ENCODE measurements around the gene MKS1.

MKS1 gene

DNA sequence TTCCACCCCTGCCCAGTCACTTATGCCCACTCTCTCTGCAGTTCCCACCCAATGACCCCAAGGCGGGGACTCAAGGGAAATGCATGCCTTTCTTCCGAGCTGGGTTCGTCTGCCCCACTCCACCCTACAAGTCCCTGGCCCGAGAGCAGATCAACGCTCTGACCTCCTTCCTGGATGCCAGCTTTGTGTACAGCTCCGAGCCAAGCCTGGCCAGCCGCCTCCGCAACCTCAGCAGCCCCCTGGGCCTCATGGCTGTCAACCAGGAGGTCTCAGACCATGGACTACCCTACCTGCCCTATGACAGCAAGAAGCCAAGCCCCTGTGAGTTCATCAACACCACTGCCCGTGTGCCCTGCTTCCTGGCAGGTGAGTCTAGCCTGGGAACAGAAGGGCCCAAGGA lies 33.1 kb upstream of the MKS1 start:
- H3K9ac ChIP-seq (ENCODE audit: low read length), result no peak overlapping the region
- peaks cover 72% of the 10 kb centered on the region for H3K27me3 ChIP-seq (ENCODE audit: control insufficient read depth, insufficient read depth, low read length)
- no peak overlapping the region for H3K4me3 ChIP-seq (ENCODE audit: low read depth, low read length)
- H3K36me3 ChIP-seq (ENCODE audit: control insufficient read depth, insufficient read depth, low read length), result no peaks in the 10 kb centered on the region
- peaks cover 9% of the 10 kb centered on the region for H3K9me3 ChIP-seq (ENCODE audit: control insufficient read depth, insufficient read depth, low read depth, low read length)
- H3K27ac ChIP-seq (ENCODE audit: low read depth, low read length), result no peak overlapping the region
- H3K4me1 ChIP-seq (ENCODE audit: control insufficient read depth, insufficient read depth, low read length), result peaks cover 11% of the 10 kb centered on the region

DNA sequence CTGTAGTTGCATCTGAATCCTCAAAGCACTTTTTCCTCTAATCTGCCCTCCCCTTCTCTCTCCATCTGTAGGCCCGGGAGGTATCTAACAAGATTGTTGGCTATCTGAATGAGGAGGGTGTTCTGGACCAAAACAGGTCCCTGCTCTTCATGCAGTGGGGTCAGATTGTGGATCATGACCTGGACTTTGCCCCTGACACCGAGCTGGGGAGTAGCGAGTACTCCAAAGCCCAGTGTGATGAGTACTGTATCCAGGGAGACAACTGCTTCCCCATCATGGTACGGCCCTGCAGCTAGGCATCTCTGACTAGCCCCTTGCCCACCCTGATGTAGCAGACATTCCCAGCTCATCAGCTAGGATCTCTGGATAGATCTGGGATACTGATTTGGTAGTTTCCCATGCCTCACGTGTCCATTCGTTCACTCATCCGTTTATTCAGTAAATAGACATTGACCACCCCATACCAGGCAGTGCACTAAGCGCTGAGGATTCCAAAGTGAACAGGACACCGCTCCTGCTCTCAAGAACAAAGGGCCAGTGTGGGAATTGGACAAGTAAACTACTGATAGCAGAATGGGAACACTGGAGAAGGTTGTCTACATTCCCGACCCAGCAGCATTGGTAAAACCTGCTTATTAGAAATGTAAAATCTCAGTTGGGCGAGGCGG lies 31.4 kb upstream of the MKS1 start:
- peaks cover 9% of the 10 kb centered on the region for H3K9me3 ChIP-seq (ENCODE audit: control insufficient read depth, insufficient read depth, low read depth, low read length)
- H3K4me3 ChIP-seq (ENCODE audit: low read depth, low read length), result no peak overlapping the region
- H3K27me3 ChIP-seq (ENCODE audit: control insufficient read depth, insufficient read depth, low read length), result peaks cover 86% of the 10 kb centered on the region
- no peak overlapping the region for H3K9ac ChIP-seq (ENCODE audit: low read length)
- no peak overlapping the region for H3K27ac ChIP-seq (ENCODE audit: low read depth, low read length)
- H3K36me3 ChIP-seq (ENCODE audit: control insufficient read depth, insufficient read depth, low read length), result no peaks in the 10 kb centered on the region
- peaks cover 11% of the 10 kb centered on the region for H3K4me1 ChIP-seq (ENCODE audit: control insufficient read depth, insufficient read depth, low read length)

DNA sequence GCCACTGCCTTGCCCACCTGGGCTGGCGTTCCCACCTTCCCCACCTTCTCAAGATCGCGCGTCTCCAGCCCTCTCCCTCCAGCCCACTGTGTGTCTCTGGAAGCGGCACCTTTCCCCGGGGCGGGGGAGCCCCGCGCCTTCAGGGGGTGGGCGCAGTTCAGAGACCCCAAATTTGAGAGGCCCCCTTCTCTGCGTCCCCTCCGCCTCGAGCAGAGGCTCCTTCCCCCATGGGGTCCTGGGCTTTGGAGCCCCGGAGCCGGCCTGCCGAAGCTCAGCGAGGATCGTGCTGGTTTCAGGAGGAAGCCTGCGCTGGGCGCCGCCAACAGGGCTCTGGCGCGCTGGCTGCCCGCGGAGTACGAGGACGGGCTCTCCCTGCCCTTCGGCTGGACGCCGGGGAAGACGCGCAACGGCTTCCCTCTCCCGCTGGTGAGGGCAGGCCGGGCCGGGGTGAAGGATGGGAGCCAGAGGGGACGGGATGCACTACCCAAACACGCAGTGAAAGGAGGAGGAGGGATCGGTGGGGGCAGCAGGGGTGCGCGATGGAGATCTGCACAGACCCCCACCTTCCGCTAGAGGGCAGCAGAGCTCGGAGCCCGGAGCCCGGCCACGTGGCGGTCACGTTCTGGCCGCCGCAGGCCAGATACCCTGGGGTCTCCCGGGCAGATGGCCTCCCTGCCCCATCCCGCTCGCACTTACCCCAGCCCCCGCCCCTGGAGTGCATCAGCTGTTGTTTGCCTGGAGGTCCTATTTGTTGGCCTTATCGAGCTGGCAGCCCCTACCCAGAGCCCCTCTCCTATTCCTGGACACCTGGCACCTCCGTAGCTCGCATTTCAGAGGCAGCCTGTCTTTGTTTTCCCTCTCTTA lies 30.4 kb upstream of the MKS1 start:
- Histone ChIP-seq H3K4me3 (ENCODE audit: low read depth, low read length) (peak overlapping the region; percentile 61), H3K9me3 (ENCODE audit: control insufficient read depth, insufficient read depth, low read depth, low read length) (peaks cover 9% of the 10 kb centered on the region), H3K27ac (ENCODE audit: low read depth, low read length) (no peak overlapping the region), H3K36me3 (ENCODE audit: control insufficient read depth, insufficient read depth, low read length) (no peaks in the 10 kb centered on the region), H3K4me1 (ENCODE audit: control insufficient read depth, insufficient read depth, low read length) (peaks cover 11% of the 10 kb centered on the region), H3K9ac (ENCODE audit: low read length) (no peak overlapping the region), H3K27me3 (ENCODE audit: control insufficient read depth, insufficient read depth, low read length) (peaks cover 92% of the 10 kb centered on the region)

DNA sequence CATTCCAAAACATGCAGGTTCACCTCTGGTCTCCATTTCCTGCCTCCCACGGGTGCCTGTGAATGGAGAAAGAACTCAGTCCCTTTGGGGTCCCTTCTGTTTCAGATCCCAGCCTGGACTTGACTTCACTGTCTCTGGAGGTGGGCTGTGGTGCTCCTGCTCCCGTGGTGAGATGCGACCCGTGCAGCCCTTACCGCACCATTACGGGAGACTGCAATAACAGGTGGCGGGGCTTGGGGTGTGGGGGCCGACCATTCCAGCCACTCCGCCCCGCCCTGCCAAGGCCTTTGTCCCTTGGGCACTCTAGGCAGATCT lies 29.9 kb upstream of the MKS1 start:
- Histone ChIP-seq H3K4me1 (ENCODE audit: control insufficient read depth, insufficient read depth, low read length) (peaks cover 11% of the 10 kb centered on the region), H3K9ac (ENCODE audit: low read length) (no peak overlapping the region), H3K9me3 (ENCODE audit: control insufficient read depth, insufficient read depth, low read depth, low read length) (peaks cover 9% of the 10 kb centered on the region), H3K27ac (ENCODE audit: low read depth, low read length) (no peak overlapping the region), H3K27me3 (ENCODE audit: control insufficient read depth, insufficient read depth, low read length) (peaks cover 93% of the 10 kb centered on the region), H3K36me3 (ENCODE audit: control insufficient read depth, insufficient read depth, low read length) (no peaks in the 10 kb centered on the region), H3K4me3 (ENCODE audit: low read depth, low read length) (peak overlapping the region; percentile 61)

DNA sequence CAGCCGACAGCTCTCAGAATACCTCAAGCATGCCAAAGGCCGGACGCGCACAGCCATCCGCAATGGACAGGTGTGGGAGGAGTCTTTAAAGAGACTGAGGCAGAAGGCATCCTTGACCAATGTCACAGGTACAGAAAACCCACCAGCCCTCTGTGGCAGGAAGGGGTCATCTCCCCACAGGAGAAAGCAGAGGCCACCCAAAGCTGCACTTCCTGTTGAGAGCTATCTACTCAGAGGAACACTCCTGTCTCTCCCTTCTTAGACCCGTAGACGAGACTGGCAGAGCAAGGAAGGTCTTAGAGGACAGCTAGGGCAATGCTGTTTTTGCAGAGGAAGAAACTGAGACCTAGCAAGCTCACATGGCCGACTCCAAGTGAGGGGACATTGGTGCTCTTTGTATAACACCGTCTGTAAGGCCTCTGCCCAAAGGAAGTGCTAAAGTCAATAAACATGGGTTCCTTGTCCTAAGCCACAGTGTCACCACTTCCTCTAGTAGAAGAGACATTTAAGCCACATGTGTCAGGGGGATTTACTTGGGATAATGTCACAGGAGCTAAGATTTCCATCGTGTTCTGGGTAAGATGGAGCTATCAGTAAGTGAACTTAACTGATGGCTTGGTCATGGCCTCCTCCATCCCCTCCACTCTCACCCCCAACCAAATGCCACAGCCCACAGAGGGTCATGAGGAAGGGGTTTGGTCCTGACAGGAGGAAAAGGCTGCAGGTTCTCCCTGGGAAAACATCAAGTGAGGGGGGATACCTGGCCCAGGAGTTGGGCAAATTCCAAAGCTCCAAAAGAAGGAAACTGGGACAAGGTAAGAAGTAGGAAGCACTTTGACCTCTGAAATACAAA lies 28.7 kb upstream of the MKS1 start:
- H3K27ac ChIP-seq (ENCODE audit: low read depth, low read length), result no peak overlapping the region
- peaks cover 97% of the 10 kb centered on the region for H3K27me3 ChIP-seq (ENCODE audit: control insufficient read depth, insufficient read depth, low read length)

DNA sequence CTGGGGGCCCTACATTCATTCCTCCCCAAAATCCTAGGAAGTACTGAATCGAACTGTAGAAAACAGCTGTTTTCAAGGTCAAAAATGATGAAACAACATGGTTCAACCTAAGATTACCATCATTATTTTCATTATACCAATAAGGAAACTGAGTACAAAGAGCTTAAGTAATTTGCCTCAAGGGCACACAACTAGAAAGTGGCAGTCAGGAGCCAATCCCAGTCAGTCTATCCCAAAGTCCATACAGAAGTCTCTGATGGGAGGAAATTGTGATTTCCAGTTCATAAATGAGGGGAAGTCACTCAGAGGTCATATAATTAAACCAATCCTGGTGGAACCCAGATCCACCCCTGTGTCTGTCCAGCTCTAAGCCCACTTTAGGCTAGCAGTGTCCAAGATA lies 27.7 kb upstream of the MKS1 start:
- Histone ChIP-seq H3K36me3 (ENCODE audit: control insufficient read depth, insufficient read depth, low read length) (no peaks in the 10 kb centered on the region), H3K27me3 (ENCODE audit: control insufficient read depth, insufficient read depth, low read length) (peaks cover 97% of the 10 kb centered on the region), H3K4me1 (ENCODE audit: control insufficient read depth, insufficient read depth, low read length) (peaks cover 15% of the 10 kb centered on the region), H3K4me3 (ENCODE audit: low read depth, low read length) (no peak overlapping the region), H3K27ac (ENCODE audit: low read depth, low read length) (no peak overlapping the region), H3K9ac (ENCODE audit: low read length) (no peak overlapping the region), H3K9me3 (ENCODE audit: control insufficient read depth, insufficient read depth, low read depth, low read length) (peaks cover 9% of the 10 kb centered on the region)

More for the DNA sequence above, 28.7 kb upstream of the MKS1 start:
- Histone ChIP-seq H3K9me3 (ENCODE audit: control insufficient read depth, insufficient read depth, low read depth, low read length) (peaks cover 9% of the 10 kb centered on the region), H3K4me1 (ENCODE audit: control insufficient read depth, insufficient read depth, low read length) (peaks cover 11% of the 10 kb centered on the region), H3K9ac (ENCODE audit: low read length) (no peak overlapping the region), H3K36me3 (ENCODE audit: control insufficient read depth, insufficient read depth, low read length) (no peaks in the 10 kb centered on the region), H3K4me3 (ENCODE audit: low read depth, low read length) (no peak overlapping the region)

DNA sequence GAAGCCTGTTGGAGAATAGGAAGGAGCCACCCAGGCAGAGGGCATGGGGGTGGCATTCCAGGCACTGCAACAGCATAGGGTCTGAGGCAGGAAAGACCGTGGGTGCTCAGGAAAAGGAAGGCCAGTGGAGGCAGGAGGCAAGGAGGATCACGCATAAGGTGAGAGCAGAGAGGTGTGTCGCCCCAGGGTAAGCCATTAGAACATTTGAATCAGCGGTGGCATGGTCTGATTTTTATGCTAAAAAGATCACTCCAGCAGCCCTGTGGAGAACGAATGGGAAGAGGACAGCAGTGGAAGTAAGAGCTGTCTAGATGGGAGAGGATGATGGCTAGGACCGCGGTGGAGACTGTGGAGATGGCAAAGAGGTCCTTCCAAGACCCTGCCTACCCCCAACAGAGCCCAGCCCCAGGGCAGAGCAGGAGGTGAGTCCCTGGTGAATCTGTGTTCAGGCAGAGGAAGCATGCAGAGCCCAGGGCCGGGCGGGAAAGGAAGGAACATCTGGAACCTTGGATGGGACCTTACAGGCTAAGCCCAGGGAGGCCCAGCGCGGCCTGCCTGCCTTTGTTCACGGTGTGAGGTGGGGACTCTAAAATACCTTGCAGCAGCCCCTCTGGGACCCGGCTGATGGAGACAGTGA lies 27.2 kb upstream of the MKS1 start:
- peaks cover 15% of the 10 kb centered on the region for H3K4me1 ChIP-seq (ENCODE audit: control insufficient read depth, insufficient read depth, low read length)
- H3K27me3 ChIP-seq (ENCODE audit: control insufficient read depth, insufficient read depth, low read length), result peaks cover 97% of the 10 kb centered on the region
- peaks cover 9% of the 10 kb centered on the region for H3K9me3 ChIP-seq (ENCODE audit: control insufficient read depth, insufficient read depth, low read depth, low read length)
- H3K27ac ChIP-seq (ENCODE audit: low read depth, low read length), result no peak overlapping the region
- no peak overlapping the region for H3K4me3 ChIP-seq (ENCODE audit: low read depth, low read length)
- no peak overlapping the region for H3K9ac ChIP-seq (ENCODE audit: low read length)
- no peaks in the 10 kb centered on the region for H3K36me3 ChIP-seq (ENCODE audit: control insufficient read depth, insufficient read depth, low read length)

DNA sequence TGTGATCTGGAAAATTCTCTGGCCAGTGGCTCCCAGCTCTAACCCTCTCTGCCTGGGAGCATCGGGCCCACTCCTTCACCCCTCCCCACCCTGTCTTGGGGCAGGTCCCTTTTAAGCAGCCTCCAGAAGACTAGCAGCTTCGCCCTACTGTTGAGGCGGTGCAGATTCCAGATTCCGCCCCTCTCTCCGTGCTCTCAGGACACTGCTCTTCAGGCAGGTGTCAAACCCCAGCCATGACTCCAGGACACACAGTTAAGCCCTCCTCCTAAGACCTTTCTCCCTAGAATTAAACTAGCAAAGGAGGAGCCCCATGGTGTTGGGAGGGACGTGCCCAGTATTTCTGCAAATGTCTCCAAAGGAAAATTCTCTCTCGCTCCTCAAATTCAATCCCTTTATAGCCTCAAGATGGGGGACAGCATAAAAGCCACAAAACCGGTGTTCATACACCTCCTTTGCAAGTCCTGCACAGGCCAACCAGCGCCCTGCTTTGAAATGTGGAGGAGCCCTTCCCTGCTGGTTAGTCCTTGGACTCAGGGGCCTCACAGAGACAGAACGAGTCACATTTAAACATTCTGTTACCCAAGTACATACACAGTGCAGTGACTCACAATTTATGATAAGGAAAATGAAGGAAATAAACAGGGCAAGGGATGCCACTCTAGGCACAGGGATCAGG lies 26.5 kb upstream of the MKS1 start:
- no peaks in the 10 kb centered on the region for H3K36me3 ChIP-seq (ENCODE audit: control insufficient read depth, insufficient read depth, low read length)
- H3K27ac ChIP-seq (ENCODE audit: low read depth, low read length), result no peak overlapping the region
- peaks cover 15% of the 10 kb centered on the region for H3K4me1 ChIP-seq (ENCODE audit: control insufficient read depth, insufficient read depth, low read length)
- H3K27me3 ChIP-seq (ENCODE audit: control insufficient read depth, insufficient read depth, low read length), result peaks cover 95% of the 10 kb centered on the region
- no peak overlapping the region for H3K4me3 ChIP-seq (ENCODE audit: low read depth, low read length)
- H3K9me3 ChIP-seq (ENCODE audit: control insufficient read depth, insufficient read depth, low read depth, low read length), result peaks cover 8% of the 10 kb centered on the region
- H3K9ac ChIP-seq (ENCODE audit: low read length), result no peak overlapping the region

DNA sequence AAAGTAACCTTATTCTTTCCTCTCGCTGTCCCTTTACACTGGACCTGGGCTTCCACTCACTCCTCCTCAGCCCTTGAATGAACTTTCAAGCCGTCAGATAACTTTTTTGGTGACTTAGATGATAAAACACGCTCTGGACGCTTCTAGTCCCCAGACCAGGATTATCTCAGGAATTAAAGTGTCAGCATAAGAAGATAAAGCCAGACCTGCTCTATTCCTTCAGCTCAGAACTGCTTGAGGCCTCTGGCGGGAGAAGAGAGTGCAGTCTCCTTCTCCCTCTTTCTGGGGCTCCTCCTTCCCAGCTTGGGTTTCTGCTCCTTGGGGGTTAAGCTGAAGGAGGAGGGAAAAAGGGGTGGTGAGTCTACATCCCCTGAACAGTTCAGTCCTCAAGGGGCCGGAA lies 25.9 kb upstream of the MKS1 start:
- Histone ChIP-seq H3K27me3 (ENCODE audit: control insufficient read depth, insufficient read depth, low read length) (peaks cover 95% of the 10 kb centered on the region), H3K4me1 (ENCODE audit: control insufficient read depth, insufficient read depth, low read length) (peaks cover 15% of the 10 kb centered on the region), H3K27ac (ENCODE audit: low read depth, low read length) (no peak overlapping the region), H3K4me3 (ENCODE audit: low read depth, low read length) (no peak overlapping the region), H3K9ac (ENCODE audit: low read length) (no peak overlapping the region), H3K9me3 (ENCODE audit: control insufficient read depth, insufficient read depth, low read depth, low read length) (peaks cover 2% of the 10 kb centered on the region; the same call in 1 of the 2 replicates), H3K36me3 (ENCODE audit: control insufficient read depth, insufficient read depth, low read length) (no peaks in the 10 kb centered on the region)

DNA sequence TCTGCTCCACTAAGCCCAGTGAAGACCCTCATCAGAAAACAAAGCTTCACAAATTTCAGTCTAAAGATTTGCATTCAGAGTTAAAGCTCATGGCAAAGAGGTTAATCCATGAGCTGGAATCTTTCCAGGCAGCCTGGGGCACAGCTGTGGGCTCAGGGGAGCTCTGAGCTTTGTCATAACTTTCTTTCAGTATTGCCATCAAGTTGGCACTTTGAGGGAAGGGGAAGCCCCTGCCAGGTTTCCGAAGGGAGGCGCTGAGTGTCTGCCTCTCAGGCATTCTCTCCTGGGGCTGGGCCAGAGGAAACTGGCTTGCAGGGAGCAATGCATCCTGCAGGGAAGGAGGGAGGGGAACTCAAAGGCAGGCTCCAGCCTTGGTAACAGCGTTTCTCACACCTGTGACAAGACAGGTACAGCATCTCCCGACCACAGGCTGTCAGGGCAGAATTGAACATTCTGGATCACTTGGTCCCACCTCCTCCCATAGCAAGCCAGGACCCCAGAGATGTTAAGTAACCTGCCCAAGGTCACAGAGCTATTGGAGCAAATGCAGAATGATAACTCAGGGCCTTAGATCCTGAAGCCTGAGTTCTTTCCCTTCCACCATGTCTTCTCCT lies 23.2 kb upstream of the MKS1 start:
- H3K4me3 ChIP-seq (ENCODE audit: low read depth, low read length), result no peak overlapping the region
- peaks cover 4% of the 10 kb centered on the region; the same call in 1 of the 2 replicates for H3K4me1 ChIP-seq (ENCODE audit: control insufficient read depth, insufficient read depth, low read length)
- no peak overlapping the region for H3K9ac ChIP-seq (ENCODE audit: low read length)
- no peaks in the 10 kb centered on the region for H3K9me3 ChIP-seq (ENCODE audit: control insufficient read depth, insufficient read depth, low read depth, low read length)
- H3K27me3 ChIP-seq (ENCODE audit: control insufficient read depth, insufficient read depth, low read length), result peaks cover 87% of the 10 kb centered on the region
- H3K36me3 ChIP-seq (ENCODE audit: control insufficient read depth, insufficient read depth, low read length), result no peaks in the 10 kb centered on the region
- H3K27ac ChIP-seq (ENCODE audit: low read depth, low read length), result no peak overlapping the region

All from HUES6 (cell line).